GM21381 (cell line): Measurements from ENCODE around the gene NME7.

Experiments used
- ATAC-seq: cut with Tn5 transposase; IDR thresholded peaks from one replicate; pipeline ENCODE4 v1.9.1; 2021; ENCODE audit warnings: mild to moderate bottlenecking, moderate library complexity; ENCODE audit not compliant: unreplicated experiment

Gene NME7

DNA sequence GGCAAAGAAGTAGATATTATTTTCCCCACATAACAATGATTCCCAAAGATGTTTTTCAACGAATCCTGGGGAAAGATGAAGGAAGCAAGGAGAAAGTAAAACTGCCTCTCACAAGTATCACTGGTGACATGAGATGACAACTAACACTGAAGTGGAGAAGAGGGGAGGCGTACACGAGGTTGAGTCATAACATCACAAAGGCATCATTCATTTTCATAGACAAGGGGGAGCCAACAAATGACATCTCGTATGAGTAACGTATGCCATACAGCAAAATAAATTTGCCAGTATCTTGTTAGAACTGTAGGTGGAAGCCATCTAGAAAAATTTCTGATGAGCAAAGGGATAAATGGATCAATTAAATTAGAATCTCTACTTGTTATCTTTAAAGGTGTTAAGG, 204.5 kb downstream of the NME7 start:
- no peak for ATAC-seq

DNA sequence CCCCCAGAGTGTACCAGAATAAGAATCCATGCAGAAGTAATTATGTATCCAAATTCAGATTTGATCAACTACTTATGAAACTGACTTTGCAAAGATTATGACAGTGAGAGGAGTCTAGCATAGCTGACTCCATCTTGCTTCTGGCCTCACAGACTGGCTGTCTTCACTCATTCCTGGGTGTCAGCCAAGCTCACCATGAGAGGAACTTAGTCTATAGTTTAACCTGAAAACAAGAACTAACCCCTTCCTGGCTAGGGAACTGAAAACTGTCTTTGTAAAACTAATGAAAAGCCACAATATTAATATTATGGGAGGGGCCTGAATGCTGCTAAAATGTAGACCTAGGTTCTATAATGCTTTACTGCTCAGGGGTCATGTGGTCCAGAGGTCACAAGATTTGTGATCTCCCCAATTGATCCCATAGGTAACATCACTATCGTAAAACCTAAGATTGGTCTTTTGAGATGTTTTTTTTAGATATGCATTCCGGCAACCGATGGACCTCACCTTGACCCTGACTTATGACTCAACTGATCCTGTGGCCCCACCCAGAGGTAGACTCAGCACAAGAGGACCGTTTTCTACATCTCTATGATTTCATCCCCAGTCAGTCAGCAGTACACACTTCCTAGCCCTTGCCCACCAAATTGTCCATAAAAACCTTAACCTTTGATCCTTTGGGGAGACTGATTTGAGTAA, 206.0 kb downstream of the NME7 start:
- peak; percentile 72 for ATAC-seq

DNA sequence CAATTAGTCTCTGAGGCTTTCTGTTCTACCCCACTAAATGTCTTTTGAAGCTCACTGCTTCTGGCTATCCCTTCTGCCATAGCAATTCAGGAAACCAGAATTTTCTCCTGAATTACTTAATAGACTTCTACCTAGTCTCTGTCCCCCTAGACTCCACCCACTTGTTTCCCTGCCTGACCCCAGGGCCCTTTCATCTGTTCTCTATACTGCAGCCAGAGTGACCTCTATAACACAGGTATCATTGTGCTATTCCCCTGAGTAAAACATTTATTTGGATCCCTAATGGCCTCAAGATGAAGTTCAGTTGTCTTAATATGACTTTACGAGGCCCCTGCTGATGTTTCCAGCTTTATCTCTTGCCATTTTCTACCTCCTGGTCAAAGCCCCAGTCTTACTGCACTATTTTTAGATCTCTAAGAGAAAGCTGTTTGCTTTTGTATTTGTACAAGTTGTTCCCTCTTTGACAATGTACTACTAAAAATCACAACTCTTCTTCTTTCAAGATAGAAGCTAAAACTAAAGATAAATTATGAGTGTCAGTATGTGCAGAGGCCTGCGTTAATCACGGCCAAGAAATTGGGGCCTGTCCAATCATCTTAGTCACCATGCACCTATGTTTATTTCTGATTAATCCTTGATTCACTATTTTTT, 206.6 kb downstream of the NME7 start:
- ATAC-seq, result no peak

DNA sequence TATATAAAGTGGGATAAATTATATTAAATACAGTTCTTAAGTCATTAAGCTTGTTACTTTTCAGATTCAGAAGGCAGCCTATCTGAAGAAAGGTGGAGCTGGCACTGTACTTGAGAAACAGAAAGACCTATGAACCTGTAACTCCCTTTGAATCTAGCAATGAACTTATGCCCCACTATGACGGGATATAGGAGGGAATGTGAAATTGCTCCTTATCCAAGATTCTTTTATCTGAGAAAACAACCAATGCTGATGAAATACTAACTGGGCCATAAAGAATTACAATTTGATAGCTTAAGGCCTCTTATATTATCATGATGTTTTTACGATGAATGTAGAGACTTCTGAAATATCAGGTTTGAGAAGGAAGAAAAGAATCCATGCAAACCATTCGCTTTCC, 211.0 kb downstream of the NME7 start:
- no peak for ATAC-seq

DNA sequence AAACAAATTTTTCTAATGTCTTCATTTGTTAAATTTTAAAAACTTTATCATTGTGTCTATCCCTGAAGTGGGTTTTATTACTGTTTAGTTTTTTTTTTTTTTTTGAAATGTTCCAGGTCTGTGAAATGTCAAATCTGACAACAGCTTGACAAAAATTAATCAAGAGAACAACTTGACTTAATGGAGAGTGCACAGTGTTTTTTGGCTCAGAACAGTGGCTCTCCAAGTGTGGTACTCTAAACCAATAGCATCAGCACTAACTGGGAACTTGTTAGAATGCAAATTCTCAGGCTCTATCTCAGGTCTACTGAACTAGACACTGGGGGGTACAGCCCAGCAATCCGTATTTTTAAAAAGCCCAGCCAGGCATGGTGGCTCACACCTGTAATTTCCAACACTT, 211.9 kb downstream of the NME7 start:
- no peak for ATAC-seq

DNA sequence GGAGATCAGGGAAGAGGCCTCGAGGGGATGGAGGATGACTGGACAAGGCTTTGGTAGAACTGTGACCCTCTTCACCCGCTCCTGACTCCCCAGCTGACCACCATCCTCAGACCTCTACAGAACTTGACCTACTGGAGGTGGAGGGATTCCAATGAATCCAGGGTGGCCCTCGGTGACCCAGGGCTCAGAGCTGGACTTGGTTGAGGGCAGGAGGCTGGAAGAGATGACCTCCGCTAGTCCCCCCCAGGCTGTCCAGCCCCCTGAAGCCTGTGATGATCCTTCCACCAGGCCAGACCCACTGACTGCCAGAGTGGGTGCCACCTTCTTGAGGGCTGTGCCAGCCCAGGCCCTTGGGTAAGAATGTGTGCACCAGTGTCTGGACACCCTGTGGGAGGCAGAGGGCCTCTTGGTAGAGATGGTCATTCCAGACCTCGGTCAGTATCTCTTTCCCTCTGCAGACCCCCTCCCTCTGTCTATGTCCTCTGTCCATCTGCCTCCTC, 216.2 kb downstream of the NME7 start:
- no peak for ATAC-seq

DNA sequence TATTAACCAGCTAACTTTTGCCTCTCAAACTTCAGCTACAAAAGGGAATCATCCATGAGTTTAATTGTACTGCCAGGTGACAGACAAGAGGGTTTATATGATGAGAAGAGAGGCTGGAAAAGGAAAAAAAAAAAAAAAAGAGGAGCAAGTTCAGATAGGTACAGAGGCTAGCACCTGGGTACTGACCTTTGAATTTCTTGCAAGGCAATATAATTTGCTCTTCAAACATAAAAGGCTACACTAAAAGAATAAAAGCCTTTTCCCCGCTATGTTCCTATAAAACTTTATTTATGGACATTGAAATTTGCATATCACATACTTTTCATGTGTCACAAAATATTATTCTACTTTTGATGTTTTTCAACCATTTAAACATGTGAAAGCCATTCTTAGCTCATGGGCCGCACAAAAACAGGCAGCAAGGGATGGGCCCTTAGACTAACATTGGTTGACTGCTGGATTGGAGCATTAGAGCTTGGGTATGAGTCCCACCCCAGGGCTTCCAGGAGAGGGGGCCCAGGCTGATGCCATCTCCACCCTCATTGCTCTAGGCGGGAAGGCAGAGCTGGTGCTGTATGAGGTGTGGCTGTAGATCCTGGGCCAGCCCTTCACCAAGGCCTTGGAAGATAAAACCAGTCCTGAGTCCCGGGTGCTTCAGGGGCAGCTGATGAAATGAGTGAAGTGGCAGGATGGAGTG, 216.8 kb downstream of the NME7 start:
- ATAC-seq, result no peak

DNA sequence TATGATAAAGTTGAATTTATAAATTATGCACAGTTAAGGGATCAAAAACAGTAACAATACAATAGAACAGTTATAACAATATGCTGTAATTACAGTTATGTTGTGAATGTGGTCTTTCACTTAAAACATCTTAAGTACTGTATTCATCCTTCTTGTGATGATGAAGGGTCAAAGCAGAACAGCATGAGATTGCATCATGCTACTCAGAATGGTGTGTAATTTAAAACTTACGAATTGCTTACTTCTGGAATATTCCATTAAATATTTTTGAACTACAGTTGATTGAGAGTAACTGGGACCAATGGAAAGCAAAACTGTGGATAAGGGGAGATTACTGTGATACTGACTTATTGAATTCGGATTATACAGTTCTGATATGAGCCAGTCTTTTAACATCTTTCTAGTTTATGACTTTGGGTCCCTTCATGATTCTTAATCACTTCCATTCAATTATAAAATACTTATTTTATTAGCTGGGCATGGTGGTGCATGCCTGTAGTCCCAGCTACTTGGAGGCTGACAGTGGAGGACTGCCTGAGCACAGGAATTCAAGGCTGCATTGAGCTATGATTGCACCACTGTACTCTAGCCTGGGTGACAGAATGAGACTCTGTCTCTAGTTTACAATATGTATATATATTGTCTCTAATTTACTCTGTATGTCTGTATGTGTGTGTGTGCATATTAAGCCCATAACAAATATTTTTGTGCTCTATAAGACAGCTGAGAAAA, 217.9 kb downstream of the NME7 start:
- ATAC-seq, result no peak

DNA sequence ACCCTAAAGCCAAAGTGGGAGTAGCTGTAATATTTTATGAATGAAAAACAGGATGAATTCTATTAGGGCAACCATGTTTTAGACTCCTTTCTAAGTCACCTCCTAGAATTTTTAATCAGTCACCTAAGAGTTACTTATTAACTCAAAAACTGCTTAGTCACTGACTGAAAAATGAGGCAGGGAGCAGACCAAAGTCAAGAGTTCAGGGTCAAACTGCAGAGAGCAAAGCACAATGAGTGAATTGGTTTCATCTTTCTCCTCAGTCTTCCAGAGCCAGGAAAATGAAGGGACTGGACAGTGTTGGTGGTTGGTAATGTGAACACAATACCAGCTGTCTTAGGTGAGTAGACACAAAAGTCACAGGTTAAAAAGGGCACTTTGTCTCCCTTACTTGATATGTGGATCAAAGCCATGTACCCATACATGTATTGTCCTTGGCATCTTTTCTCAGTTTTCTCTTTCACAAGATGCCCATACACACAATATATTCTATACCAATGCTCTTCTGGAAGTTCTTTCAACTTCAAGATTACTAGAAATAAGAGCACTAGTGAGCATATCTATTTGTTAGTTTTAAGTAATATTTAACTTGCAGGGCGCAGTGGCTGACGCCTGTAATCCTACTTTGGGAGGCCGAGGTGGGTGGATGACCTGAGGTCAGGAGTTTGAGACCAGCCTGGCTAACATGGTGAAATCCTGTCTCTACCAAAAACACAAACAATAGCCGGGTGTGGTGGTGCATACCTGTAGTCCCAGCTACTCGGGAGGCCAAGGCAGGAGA, 218.9 kb downstream of the NME7 start:
- peak; percentile 75 for ATAC-seq

DNA sequence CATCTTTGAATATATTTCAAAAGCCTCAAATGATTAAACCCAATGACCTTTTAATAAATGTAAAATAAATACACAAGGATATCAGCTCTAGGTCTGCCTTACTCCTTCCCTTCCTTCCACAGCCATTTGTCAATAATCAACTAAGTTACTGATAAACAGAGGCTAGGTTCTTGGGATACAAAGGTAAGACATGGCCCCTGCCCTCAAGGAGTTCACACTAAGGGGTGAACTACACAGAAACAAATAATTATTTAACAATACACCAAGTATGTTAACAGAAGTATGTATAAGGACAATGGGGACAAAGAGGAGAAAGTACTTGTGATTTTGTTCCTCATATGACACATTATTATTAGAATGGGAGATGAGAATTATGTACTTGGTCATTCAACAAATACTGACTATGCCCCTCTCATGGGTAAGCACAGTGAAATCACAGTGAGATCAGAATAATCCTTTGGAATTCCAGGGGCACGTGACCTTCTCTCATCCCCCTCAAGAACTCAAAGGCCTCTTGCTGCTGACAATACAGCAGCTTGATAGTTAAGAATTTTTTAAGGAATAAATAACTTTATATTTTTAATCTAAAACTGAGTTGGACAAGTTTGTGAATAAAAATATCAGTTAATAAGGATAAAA, 220.9 kb downstream of the NME7 start:
- ATAC-seq, result no peak

DNA sequence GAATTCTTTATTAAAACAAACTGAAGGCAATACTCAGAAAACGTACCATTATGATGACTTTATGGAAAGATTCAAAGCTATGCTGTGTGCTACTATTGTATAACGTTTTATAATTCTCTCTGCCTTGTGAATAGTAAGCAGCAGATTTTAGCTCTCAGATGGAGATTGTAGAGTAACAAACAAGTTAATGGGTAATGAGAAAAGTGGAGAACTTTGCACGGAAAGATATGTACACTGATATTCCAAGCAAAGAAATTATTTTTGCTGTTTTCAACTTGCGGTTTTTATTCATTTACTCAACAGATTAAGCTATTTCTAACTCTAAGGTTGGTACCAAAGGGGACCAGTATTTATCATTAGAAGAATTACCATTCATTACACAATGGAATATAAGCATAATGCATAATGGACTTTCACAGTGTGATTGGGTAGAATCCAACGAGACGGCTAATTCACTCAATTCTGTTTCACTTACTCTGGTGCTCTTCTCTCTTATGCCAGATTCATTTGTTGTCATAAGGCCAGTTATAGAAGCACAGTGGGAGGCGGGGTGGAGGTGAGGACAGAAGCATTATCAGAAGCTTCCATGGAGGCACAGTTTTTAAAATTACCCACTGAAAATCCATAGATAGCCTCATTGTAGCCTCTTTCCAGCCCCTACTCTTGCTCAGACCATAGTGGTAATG, 222.5 kb downstream of the NME7 start:
- no peak for ATAC-seq

DNA sequence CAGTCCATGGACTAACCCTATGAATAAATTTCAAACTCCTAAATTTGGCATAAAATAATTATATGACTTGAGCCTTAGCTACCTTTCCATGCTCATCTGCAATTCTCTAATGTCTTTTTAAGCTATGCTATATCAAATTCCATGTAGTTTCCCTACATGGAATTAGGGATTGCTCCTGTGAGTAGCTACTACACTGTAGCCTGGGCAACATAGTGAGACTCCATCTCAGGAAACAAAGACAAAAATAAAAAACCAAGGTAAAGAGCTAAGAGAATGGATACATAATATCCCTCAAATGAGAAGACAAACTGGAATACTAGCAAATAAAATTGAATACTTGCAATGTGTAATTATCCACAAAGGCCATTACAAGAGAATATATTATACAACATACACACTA, 223.6 kb downstream of the NME7 start:
- ATAC-seq, result no peak

DNA sequence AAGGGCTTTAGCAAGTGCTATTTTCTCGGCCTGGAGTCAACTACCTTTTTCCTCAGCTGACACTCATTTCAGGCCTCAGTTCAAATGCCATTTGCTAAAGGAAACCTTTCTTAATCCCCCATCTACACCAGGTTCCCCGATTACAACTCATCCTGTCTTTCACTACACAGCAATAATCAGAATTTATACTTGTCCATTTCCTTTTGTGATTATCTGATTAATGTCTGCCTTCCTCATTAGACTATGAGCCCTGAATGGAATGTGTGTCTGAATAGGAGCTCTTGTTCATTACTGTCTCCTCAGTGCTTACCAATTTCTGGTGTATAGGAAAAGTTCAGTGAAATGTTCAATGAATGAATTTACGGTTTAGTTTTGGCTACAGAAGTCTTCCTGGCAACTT, 224.3 kb downstream of the NME7 start:
- ATAC-seq, result no peak

DNA sequence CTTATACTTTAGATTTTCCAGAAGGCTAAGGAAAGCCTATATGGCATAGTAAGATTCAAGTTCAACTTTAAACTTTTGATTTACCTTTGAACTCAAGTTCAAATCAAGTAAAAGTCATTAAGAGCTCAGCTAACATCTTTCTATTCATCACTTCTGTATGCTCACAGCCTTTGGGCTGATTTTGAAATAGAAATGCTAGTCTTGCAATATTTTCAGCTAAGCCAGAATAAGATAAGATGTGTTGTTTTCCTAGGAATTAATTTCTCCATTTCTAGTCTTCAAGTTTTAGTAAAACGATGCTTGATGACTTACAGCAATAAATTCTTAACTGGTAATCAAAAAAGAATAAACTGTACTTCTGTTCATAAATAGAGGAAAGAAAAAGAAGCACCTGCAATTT, 225.5 kb downstream of the NME7 start:
- ATAC-seq, result no peak

DNA sequence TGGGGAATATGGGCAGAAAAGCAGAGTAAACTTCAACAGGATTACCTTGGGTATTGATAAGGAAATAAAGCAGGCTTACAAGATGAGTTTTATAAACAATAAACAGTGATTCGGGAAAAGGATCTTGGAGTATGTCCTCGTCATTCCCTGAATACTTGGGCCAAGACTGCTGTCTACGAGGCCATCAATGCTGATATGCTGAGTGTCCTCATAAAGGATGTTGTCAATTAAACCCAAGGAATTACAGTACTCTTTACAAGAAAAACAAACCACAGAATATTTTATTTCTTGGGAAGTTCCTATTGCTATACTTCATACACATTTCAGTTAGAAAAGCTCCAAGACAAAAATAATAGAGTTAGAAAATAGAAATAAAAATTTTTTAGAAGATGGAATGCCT, 226.2 kb downstream of the NME7 start:
- ATAC-seq, result no peak

DNA sequence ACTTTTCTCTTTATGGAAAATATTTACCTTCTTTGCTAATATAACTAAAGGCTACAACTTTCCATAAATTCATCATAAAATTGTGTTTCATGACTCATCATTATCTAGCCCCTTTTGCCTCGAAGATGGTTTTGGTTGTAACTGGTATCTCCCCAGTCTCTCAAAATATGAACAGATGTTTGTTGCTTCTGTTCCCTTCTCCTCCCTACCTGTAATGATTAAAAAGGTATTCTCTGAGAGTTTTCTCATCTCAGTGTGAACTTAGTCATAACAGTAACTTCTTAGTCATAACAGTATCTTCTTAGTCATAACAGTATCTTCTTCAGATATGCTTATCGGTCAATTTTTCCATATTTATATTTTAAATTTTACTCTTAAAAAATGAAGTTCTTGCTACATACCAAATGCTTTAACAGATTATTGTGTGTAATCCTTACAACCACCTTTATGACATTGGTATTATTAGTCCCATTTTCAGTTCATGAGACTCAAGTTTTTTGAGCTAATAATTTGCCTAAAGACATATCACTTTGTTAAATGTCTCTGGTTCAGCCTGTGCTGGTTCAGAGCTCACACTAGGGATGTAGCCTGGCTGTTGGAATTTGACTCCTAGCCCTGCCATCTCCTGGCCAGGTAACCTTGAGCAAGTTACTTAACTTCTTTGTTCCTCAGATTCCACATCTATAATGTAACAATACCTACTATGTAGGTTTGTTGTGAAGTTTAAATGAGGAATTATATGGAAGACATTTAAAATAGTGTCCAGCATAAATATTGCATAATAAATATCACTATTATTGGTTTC, 228.5 kb downstream of the NME7 start:
- ATAC-seq, result peak; percentile 91

DNA sequence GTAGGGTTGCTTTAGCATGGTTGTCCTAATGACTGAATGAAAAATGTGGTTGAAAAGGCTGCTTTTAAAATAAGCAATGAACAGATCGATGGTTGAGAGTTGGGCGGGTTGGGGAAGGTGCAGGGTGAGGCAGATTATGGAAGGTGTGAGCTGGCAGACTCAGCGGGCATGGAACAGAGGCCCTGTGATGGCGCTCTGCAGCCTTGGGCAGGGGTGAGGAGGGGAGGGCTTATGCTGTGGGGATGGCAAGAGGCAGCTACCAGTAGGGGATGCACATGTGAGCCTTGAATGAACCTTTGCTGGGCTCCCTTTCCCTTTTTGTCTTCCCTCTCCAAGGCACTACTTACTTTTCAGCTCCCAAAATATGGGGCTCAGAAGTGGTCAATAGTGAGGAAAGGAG, 230.2 kb downstream of the NME7 start:
- no peak for ATAC-seq

DNA sequence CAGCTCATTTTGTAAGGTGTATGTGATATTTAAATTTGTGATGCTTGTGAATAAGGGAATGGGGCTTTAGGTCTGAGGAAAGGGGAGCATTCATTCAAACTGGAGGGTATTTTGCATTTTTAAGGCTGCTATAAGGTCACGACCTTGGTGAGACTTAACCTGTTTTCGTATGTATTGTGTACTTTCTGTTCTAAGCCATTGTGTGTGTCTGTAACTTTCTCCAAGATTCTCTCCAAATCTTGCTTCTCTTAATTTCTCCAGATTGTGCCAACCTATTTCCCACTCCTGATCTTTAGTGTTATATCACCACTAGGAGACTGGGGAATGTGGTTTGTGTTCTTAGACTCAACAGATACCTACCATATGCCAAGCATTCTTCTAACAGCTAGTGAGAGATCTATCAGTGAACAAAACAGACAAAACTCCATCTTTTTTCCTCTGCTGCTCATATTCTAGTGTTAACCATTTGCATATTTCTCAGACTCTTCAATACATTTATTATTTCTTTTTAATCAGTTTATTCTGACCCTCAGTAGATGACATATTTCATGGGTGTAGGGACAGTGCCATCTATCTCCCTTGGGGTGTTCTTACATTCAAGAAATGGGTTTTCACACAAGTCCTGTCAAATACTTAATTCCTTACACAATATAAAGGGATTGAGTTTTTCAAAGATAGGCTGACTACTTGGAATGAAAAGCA, 233.6 kb downstream of the NME7 start:
- ATAC-seq, result no peak
